Measurements from ENCODE around the gene MSL2.
"Not testable (repeated sequence)": the region's sequence is repeated elsewhere in the genome, so short reads cannot be mapped to it uniquely, and the experiment has no call there.

Gene MSL2

DNA sequence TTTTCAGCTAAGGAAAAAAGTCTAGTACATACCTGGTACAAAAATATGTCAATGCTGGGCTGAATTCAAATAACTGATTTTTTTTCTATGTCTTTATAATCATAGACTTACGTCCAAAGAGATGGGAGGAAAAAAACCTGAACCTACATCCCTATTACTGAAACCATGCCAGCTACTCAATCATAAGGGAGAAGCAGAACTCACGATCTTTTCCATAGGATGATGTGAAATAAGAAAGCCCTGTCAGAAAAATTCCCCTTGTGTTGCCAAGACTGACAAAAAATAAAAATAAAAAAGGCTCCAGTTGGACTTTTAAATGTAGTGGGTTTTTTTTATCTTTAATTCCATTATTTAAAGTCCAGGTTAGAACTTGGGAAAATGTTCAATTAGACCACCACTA is 3.3 kb downstream of the MSL2 start:
- DNase-seq (ENCODE audit: low read depth in 2 of 2), result no peak

- not testable (repeated sequence) for DNase-seq (ENCODE audit: low read depth in 2 of 2)
Observed at GRCh38 chr3:136192195-136192594, 3.9 kb downstream of the MSL2 start.

- no peak for DNase-seq (ENCODE audit: low read depth in 2 of 2)
Observed at GRCh38 chr3:136189859-136190617, 6.1 kb downstream of the MSL2 start.

DNA sequence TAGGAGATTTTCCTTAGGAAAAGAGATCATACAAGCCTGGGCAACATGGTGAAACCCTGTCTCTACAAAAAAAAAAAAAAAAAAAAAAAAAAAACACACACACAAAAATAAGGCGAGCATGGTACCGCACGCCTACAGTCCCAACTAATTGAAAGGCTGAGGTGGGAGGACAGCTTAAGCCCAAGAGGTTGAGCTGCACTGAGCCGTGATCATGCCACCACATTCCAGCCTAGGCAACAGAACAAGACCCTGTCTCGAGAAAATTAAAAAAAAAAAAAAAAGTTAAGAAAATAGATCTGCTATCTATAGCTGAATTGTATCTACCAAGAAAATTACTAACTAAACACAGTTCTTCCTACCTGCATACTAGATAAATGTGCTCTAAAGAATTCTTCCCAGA is 7.1 kb downstream of the MSL2 start:
- DNase-seq (ENCODE audit: low read depth in 2 of 2), result no peak

DNA sequence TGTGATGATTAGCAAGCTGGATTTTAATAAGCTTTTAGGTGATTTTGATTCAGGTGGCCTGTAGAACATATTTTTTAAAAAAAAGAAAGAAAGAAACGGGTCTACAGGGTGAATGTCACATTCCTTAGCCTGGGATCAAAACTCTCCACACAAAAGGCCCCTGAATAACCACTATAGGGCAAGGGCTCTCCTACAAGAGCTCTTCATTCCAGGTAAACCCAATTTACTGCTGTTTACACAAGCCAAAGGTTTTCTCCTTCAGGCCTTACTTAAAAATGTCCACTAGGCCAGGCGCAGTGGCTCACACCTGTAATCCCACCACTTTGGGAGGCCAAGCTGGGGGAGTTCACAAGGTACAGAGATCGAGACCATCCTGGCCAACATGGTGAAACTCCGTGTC is 8.3 kb downstream of the MSL2 start:
- DNase-seq (ENCODE audit: low read depth in 2 of 2), result no peak

DNA sequence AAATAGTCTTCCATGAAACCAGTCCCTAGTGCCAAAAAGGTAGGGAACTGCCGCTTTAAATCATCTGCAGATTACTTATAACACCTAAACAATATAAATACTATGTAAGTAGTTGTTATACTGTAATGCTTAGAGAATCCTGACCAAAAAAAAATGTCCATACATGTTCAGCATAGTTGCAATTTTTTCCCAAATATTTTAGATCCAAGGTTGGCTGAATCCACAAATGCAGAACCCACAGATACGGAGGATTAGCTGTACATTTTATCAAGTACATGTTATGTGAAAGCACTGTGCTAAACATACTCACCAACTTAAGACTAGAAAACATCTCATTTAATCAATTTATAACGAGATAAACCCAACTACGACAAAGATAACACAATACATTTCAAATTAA is 9.3 kb downstream of the MSL2 start:
- DNase-seq (ENCODE audit: low read depth in 2 of 2), result no peak

- no peak for DNase-seq (ENCODE audit: low read depth in 2 of 2)
Observed at GRCh38 chr3:136186344-136186743, 9.8 kb downstream of the MSL2 start.

- DNase-seq (ENCODE audit: low read depth in 2 of 2), result no peak
Observed at GRCh38 chr3:136184703-136185102, 11.4 kb downstream of the MSL2 start.

DNA sequence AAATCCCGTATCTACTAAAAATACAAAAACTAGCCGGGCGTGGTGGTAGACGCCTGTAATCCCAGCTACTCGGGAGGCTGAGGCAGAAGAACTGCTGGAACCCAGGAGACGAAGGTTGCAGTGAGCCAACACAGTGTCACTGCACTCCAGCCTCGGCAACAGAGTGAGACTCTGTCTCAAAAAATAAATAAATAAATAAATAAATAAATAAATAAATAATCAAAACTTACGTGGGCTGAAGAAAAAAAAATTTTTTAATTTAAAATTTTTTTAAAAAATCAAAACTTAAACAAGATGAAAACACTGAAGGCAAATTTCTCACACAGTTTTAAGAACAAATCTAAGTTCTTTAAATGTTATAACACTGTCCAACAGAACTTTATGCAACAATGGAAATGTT is 14.4 kb downstream of the MSL2 start:
- DNase-seq (ENCODE audit: low read depth in 2 of 2), result no peak

DNA sequence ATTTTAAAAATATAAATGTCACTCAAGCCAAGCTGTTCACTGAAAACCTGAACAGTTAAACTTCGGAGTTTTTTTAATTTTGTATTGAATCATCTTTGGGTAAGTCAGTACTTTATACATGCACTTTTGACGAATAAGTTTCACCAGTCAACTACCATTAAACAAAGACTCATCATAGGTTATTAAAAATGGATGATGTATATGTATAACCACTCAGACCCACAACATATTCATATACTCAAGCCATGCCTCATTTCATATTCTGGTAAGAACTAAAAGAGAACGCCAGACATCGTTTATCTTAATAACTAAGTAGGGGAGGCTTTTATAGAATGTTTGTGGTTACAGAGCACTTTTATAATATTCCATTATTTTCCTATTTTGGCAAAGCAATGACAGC is 18.3 kb downstream of the MSL2 start:
- DNase-seq (ENCODE audit: low read depth in 2 of 2), result no peak

DNA sequence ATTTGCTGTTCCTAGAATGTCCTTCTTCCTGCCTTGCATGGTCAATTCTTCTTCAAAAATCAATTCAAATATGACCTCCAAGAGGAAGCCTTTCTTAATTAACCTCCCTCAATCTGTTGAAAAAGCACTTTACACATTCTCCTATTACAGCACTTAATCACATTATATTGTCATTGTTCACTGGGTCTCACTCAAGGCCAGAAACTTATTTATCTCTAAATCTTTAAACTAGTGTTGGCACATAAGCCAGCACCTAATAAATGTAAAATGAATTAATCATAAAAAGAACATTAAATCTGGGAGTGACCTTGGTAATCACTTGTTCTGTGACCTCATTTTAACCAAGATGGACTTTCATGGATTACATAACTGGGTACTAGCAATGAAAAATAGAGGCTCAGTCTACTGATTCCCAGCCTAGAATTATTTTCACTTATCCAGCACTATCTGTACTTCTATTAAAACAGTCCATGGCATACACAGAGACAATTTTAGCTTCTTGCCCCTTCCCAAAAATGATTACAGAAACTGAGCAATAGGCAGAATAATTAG is 22.1 kb downstream of the MSL2 start:
- no peak for DNase-seq (ENCODE audit: low read depth in 2 of 2)

DNA sequence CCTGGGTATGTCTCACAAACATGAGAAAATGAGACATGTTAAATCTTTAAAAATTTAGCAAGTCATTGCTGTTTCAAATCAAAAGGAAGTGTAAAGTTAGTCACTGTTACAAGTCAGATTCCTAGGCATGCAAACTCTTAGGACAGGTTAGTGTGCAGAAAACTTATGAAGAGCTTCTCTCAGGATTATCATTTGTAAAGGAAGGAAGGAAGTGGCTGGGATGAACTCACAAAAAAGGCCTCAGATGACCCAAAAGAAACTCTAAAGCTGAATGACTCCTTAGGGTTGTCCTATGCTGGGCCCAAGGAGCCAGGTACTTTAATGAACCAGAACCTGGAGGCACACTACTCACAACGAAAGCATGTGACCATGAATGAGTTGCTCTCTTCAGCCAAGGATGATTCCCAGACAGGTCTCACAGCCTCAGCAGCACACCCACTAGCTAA is 25.0 kb downstream of the MSL2 start:
- DNase-seq (ENCODE audit: low read depth in 2 of 2), result no peak

DNA sequence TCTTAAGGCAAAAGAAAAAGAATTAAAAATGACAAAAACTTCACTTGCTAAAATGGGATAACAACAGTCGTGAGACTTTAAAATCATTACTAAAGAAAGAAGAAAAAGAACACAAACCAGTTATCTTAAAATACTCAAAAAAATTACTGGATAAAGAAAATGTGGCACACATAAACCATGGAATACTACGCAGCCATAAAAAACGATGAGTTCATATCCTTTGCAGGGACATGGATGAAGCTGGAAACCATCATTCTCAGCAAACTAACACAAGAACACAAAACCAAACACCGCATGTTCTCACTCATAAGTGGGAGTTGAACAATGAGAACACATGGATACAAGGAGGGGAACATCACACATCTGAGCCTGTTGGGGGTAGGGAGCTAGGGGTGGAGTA is 27.9 kb downstream of the MSL2 start:
- DNase-seq (ENCODE audit: low read depth in 2 of 2), result not testable (repeated sequence)

- no peak for DNase-seq (ENCODE audit: low read depth in 2 of 2)
Observed at GRCh38 chr3:136166507-136166906, 29.6 kb downstream of the MSL2 start.

GRCh38 chr3:136163607-136164006 is 32.5 kb downstream of the MSL2 start:
- not testable (repeated sequence) for DNase-seq (ENCODE audit: low read depth in 2 of 2)

GRCh38 chr3:136162322-136162721 is 33.8 kb downstream of the MSL2 start:
- no peak for DNase-seq (ENCODE audit: low read depth in 2 of 2)

GRCh38 chr3:136161516-136161915 is 34.6 kb downstream of the MSL2 start:
- no peak for DNase-seq (ENCODE audit: low read depth in 2 of 2)

- DNase-seq (ENCODE audit: low read depth in 2 of 2), result no peak
Observed at GRCh38 chr3:136152963-136153362, 43.2 kb downstream of the MSL2 start.

- no peak for DNase-seq (ENCODE audit: low read depth in 2 of 2)
Observed at GRCh38 chr3:136152176-136152843, 43.8 kb downstream of the MSL2 start.

- DNase-seq (ENCODE audit: low read depth in 2 of 2), result no peak
Observed at GRCh38 chr3:136151219-136151618, 44.9 kb downstream of the MSL2 start.

DNA sequence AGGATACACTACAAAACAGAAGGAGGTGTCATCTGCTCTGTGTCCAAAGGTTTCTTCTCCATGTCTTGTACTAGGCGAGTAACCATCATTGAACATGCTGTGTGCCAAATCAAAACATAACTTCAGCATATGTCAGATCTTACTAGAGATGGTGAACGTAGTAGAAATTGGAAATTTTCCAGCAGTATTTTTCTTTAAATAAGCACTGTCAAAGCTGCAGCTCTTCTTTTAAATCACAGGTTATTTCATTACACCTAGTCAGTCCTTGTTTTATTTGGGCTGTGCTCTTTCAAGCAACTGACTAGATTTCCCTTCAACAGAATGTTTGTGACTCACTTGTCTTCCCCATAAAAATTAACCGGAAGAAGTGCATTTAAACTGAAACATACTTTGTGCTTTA is 46.5 kb downstream of the MSL2 start:
- no peak for DNase-seq (ENCODE audit: low read depth in 2 of 2)

- DNase-seq (ENCODE audit: low read depth in 2 of 2), result no peak
Observed at GRCh38 chr3:136146981-136147729, 49.0 kb downstream of the MSL2 start.

All from stimulated activated CD4-positive, alpha-beta T cell treated with anti-CD3 and anti-CD28 coated beads, Interleukin-1b, Interleukin-23, amount 100 ng/mL, for 4 hours (primary cell).